HCT116 (cell line): ENCODE measurements around the gene SYF2. TPM values are rescaled to one million over a fixed set of nuclear protein-coding genes. Genes with fewer than 3 reads are reported as not detected.

ENCODE experiments used
- ATAC-seq: fragments of 200-7000 bp; cut with Tn5 transposase; 2 replicates; pipeline ENCODE4 v1.9.1; 2020; ENCODE audit warnings: mild to moderate bottlenecking, moderate library complexity
- BruUV-seq: library from RNA; stranded (reverse); fragments of 400-500 nt; replicated peaks from 2 replicates; lab custom pipeline; 2021; lab: Mats Ljungman, UMichigan
- CTCF ChIA-PET: fragments of 300-600 bp; sonication (Branson Sonifier 250); formaldehyde crosslinking; loops from one replicate; lab custom pipeline; 2021; ENCODE audit warnings: antibody characterized with exemption; lab: Charles Lee
- POLR2A ChIA-PET: fragments of 300-600, 350-600 bp; sonication (Branson Sonifier 250); formaldehyde crosslinking; loops from one replicate; lab custom pipeline; 2021; ENCODE audit warnings: antibody characterized with exemption; lab: Charles Lee
- RAD21 ChIA-PET, 2 experiments: fragments of 300-600 bp; sonication (Branson Sonifier 250); formaldehyde crosslinking; loops; one replicate each; lab custom pipeline; 2023; ENCODE audit warnings: low total read pairs in 2 of 2; ENCODE audit not compliant: uncharacterized antibody in 2 of 2, unreplicated experiment in 2 of 2, low non-redundant PET in 1 of 2; lab: Charles Lee
- DNase-seq: peaks from one replicate; pipeline ENCODE4 v3.0.0-alpha.2; 2010; ENCODE audit warnings: low read depth, low spot score
- H2AFZ ChIP-seq: fragments of 200-600 bp; shearing (Covaris generic), sonication (generic); 2 replicates; pipeline ENCODE4 v1.6.1; 2017; ENCODE audit warnings: low read depth, mixed run types, mixed read lengths, antibody characterized with exemption, low read length; ENCODE audit not compliant: poor library complexity, severe bottlenecking
- H3K27ac ChIP-seq: 2 replicates; pipeline ENCODE4 v1.5.1; 2012; ENCODE audit warnings: low read depth, low read length
- H3K27me3 ChIP-seq: fragments of 200-600 bp; sonication (generic); 2 replicates; pipeline ENCODE4 v1.6.1; 2016; ENCODE audit warnings: mixed run types, low read length, mixed read lengths; ENCODE audit not compliant: insufficient read depth
- H3K36me3 ChIP-seq, 2 experiments: fragments of 200-500 bp in 1 of 2; fragments of 200-600 bp in 1 of 2; sonication (Bioruptor generic) in 1 of 2; sonication (generic) in 1 of 2; 2 replicates each; pipeline versions ENCODE4 v1.5.1 to v1.6.1; 2014 to 2016; ENCODE audit warnings: low read length in 2 of 2, inconsistent platforms in 1 of 2, mixed read lengths in 1 of 2, mixed run types in 1 of 2; ENCODE audit not compliant: insufficient read depth in 2 of 2, control insufficient read depth in 1 of 2
- H3K4me1 ChIP-seq, 2 experiments: fragments of 200-600 bp in 1 of 2; sonication (generic) in 1 of 2; 2 replicates each; pipeline versions ENCODE4 v1.5.1 to v1.6.1; 2012 to 2017; ENCODE audit warnings: low read length in 2 of 2, inconsistent platforms in 1 of 2, mild to moderate bottlenecking in 1 of 2, mixed read lengths in 1 of 2, mixed run types in 1 of 2, moderate library complexity in 1 of 2; ENCODE audit not compliant: insufficient read depth in 2 of 2, control insufficient read depth in 1 of 2
- H3K4me2 ChIP-seq: fragments of 200-600 bp; sonication (generic); 2 replicates; pipeline ENCODE4 v1.6.1; 2017; ENCODE audit warnings: mixed run types, low read length, mixed read lengths
- H3K4me3 ChIP-seq, 2 experiments: fragments of 200-600 bp in 1 of 2; sonication (generic) in 1 of 2; replicated peaks in 1 of 2; 2 replicates each; pipeline ENCODE4 v1.5.1; 2011 to 2016; ENCODE audit warnings: low read length in 2 of 2, control low read depth in 1 of 2, low read depth in 1 of 2, mild to moderate bottlenecking in 1 of 2, mixed read lengths in 1 of 2, mixed run types in 1 of 2
- H3K79me2 ChIP-seq: fragments of 200-600 bp; sonication (generic); 2 replicates; pipeline ENCODE4 v1.6.1; 2017; ENCODE audit warnings: mild to moderate bottlenecking, mixed run types, low read length, moderate library complexity, mixed read lengths; ENCODE audit not compliant: insufficient read depth
- H3K9ac ChIP-seq: fragments of 200-600 bp; sonication (generic); 2 replicates; pipeline ENCODE4 v1.6.1; 2016; ENCODE audit warnings: low read length, mixed read lengths
- H3K9me2 ChIP-seq: fragments of 200-600 bp; sonication (generic), shearing (Covaris generic); 2 replicates; pipeline ENCODE4 v1.6.1; 2017; ENCODE audit warnings: mixed run types, mild to moderate bottlenecking, moderate library complexity; ENCODE audit not compliant: insufficient read depth
- H3K9me3 ChIP-seq, 2 experiments: fragments of 200-500 bp in 1 of 2; fragments of 200-600 bp in 1 of 2; sonication (Bioruptor generic) in 1 of 2; sonication (generic) in 1 of 2; 2 replicates each; pipeline ENCODE4 v1.6.1; 2014 to 2017; ENCODE audit warnings: low read length in 2 of 2, mixed read lengths in 2 of 2, inconsistent platforms in 1 of 2, low read depth in 1 of 2, mild to moderate bottlenecking in 1 of 2, mixed run types in 1 of 2, moderate library complexity in 1 of 2; ENCODE audit not compliant: control insufficient read depth in 1 of 2, insufficient read depth in 1 of 2
- H4K20me1 ChIP-seq: fragments of 200-600 bp; sonication (generic), shearing (Covaris generic); 2 replicates; pipeline ENCODE4 v1.6.1; 2017; ENCODE audit warnings: mixed run types, mild to moderate bottlenecking, moderate library complexity; ENCODE audit not compliant: insufficient read depth
- ATF3 ChIP-seq: IDR thresholded peaks from 2 replicates; pipeline ENCODE4 v1.6.1; 2012
- CBX3 ChIP-seq: IDR thresholded peaks from 2 replicates; pipeline ENCODE4 v1.6.1; 2012; ENCODE audit warnings: low read depth
- CEBPB ChIP-seq: IDR thresholded peaks from 2 replicates; pipeline ENCODE4 v1.6.1; 2012; ENCODE audit warnings: low read depth
- CTCF ChIP-seq, 3 experiments: fragments of 200-600 bp in 1 of 3; sonication (generic) in 1 of 3; IDR thresholded peaks in 2 of 3; conservative IDR thresholded peaks in 1 of 3; 2 replicates each; pipeline ENCODE4 v1.5.1; 2012 to 2017; ENCODE audit warnings: low read depth in 2 of 3, low read length in 2 of 3, antibody characterized with exemption in 1 of 3, borderline replicate concordance in 1 of 3, control low read depth in 1 of 3, mild to moderate bottlenecking in 1 of 3, mixed read lengths in 1 of 3, mixed run types in 1 of 3, moderate library complexity in 1 of 3; ENCODE audit not compliant: insufficient read depth in 1 of 3
- EGR1 ChIP-seq: IDR thresholded peaks from 2 replicates; pipeline ENCODE4 v1.6.1; 2012; ENCODE audit warnings: low read depth
- EZH2phosphoT487 ChIP-seq: fragments of 200-600 bp; IDR thresholded peaks from 2 replicates; pipeline ENCODE4 v1.6.1; 2018; ENCODE audit warnings: antibody characterized with exemption, borderline replicate concordance
- FOSL1 ChIP-seq: IDR thresholded peaks from 2 replicates; pipeline ENCODE4 v1.6.1; 2012; ENCODE audit warnings: low read depth
- JUND ChIP-seq: IDR thresholded peaks from 2 replicates; pipeline ENCODE4 v1.6.1; 2012
- POLR2A ChIP-seq: IDR thresholded peaks from 2 replicates; pipeline ENCODE4 v1.7.0; 2011; ENCODE audit warnings: borderline replicate concordance; ENCODE audit not compliant: insufficient read depth, insufficient read length; ENCODE audit errors: extremely low read depth
- SIN3A ChIP-seq: IDR thresholded peaks from 2 replicates; pipeline ENCODE4 v1.6.1; 2012; ENCODE audit warnings: low read depth
- SP1 ChIP-seq: IDR thresholded peaks from 2 replicates; pipeline ENCODE4 v1.6.1; 2012; ENCODE audit warnings: low read depth
- SRF ChIP-seq: IDR thresholded peaks from 2 replicates; pipeline ENCODE4 v1.6.1; 2012; ENCODE audit warnings: low read depth
- TCF7L2 ChIP-seq: IDR thresholded peaks from 2 replicates; pipeline ENCODE4 v1.7.0; 2011; ENCODE audit warnings: borderline replicate concordance, inconsistent platforms; ENCODE audit not compliant: insufficient read depth, insufficient read length; ENCODE audit errors: extremely low read depth
- YY1 ChIP-seq: IDR thresholded peaks from 2 replicates; pipeline ENCODE4 v1.6.1; 2011; ENCODE audit warnings: low read length, low read depth, moderate library complexity, mild to moderate bottlenecking; ENCODE audit not compliant: insufficient replicate concordance; ENCODE audit errors: extremely low read depth
- ZBTB33 ChIP-seq: IDR thresholded peaks from 2 replicates; pipeline ENCODE4 v1.6.1; 2011; ENCODE audit warnings: mild to moderate bottlenecking, low read length, moderate library complexity; ENCODE audit not compliant: insufficient replicate concordance; ENCODE audit errors: extremely low read depth
- ZFX ChIP-seq: fragments of 450-650 bp; IDR thresholded peaks from 2 replicates; pipeline ENCODE4 v1.6.1; 2017
- ZNF274 ChIP-seq: fragments of 200-500 bp; sonication (Bioruptor generic); IDR thresholded peaks from 2 replicates; pipeline ENCODE4 v1.6.1; 2014; ENCODE audit warnings: mild to moderate bottlenecking, low read depth, low read length, inconsistent platforms
- intact Hi-C: fragments of 100-400 bp; cut with micrococcal nuclease; formaldehyde crosslinking; loops from 2 replicates; pipeline ENCODE4 v1.10.0; 2022
- total RNA-seq: library from RNA; stranded (reverse); gene quantifications from one replicate; pipeline ENCODE4 v1.2.1, GENCODE V29; 2021; ENCODE audit not compliant: unreplicated experiment

The SYF2 gene
- total RNA-seq, 1 experiment from 2014 or later: 40.4 TPM

GRCh38 chr1:25212725-25213124 lies 19.6 kb downstream of the SYF2 start:
- no peaks in the 10 kb centered on the region for H3K9me3 ChIP-seq
- H3K79me2 ChIP-seq: no peaks in the 10 kb centered on the region
- no peak for ATAC-seq
- POLR2A ChIA-PET: no interaction called here
- intact Hi-C loops: no loop called here
- H3K27ac ChIP-seq: no peak overlapping the region
- TF ChIP-seq FOSL1: no peak
- no peak for TF ChIP-seq JUND
- TF ChIP-seq CBX3: no peak
- no peak for TF ChIP-seq ZNF274
- TF ChIP-seq, all 23 proteins: peak for 0
- Histone ChIP-seq H3K4me3 (no peak overlapping the region), H3K4me2 (no peak overlapping the region), H2AFZ (no peak overlapping the region), H4K20me1 (no peaks in the 10 kb centered on the region), H3K27me3 (0 out of 2 replicates have a peak, but pooled peaks cover 3% of the 10 kb centered on the region), H3K4me1 (no peaks in the 10 kb centered on the region), H3K36me3 (no peaks in the 10 kb centered on the region), H3K9ac (no peak overlapping the region), H3K9me2 (no peaks in the 10 kb centered on the region)
- ChIA-PET RAD21 (no interaction called here), CTCF (no interaction called here)
- no TSS peak for BruUV-seq
- DNase-seq: no peak

- ATAC-seq: no peak
- ChIA-PET RAD21 (no interaction called here), POLR2A (no interaction called here), CTCF (no interaction called here)
- DNase-seq: no peak
- Histone ChIP-seq H4K20me1 (no peaks in the 10 kb centered on the region), H3K9ac (no peak overlapping the region), H3K4me1 (no peaks in the 10 kb centered on the region), H3K27ac (no peak overlapping the region), H3K9me2 (no peaks in the 10 kb centered on the region), H2AFZ (no peak overlapping the region), H3K36me3 (no peaks in the 10 kb centered on the region), H3K4me2 (no peak overlapping the region), H3K27me3 (0 out of 2 replicates have a peak, but pooled peaks cover 3% of the 10 kb centered on the region), H3K9me3 (no peaks in the 10 kb centered on the region), H3K79me2 (no peaks in the 10 kb centered on the region), H3K4me3 (no peak overlapping the region)
- TF ChIP-seq EGR1 (no peak), CTCF (IDR thresholded peaks at IDR 0.05 in 2 of 3, conservative IDR thresholded peaks at IDR 0.05 in 1 of 3; ENCODE audit: borderline replicate concordance in 1 of 3, insufficient read depth in 1 of 3, low read depth in 2 of 3, low read length in 2 of 3) (no peak), POLR2A (no peak), ZNF274 (no peak), FOSL1 (no peak), ATF3 (no peak), TCF7L2 (no peak), ZFX (no peak), CBX3 (no peak), JUND (no peak), YY1 (no peak), ZBTB33 (no peak), SP1 (no peak), SRF (no peak), EZH2phosphoT487 (no peak), SIN3A (no peak), CEBPB (no peak)
- intact Hi-C loops: no loop called here
- no TSS peak for BruUV-seq
Observed at GRCh38 chr1:25210728-25211127, 21.6 kb downstream of the SYF2 start.
